RWPE2 (cell line): ENCODE results near the gene MCOLN3.

Experiments used
- ATAC-seq: fragments of 200-7000 bp; cut with Tn5 transposase; 3 replicates; pipeline ENCODE4 v1.9.1; 2021; ENCODE audit warnings: low read depth
- DNase-seq: peaks from one replicate; pipeline ENCODE4 v3.0.0-alpha.2; 2020; ENCODE audit warnings: low spot score
- H3K27ac ChIP-seq: fragments of 450-650 bp; 2 replicates; pipeline ENCODE4 v1.5.1; 2017; ENCODE audit warnings: mild to moderate bottlenecking; ENCODE audit not compliant: poor library complexity, severe bottlenecking
- H3K27me3 ChIP-seq: fragments of 250-450 bp; sonication (Bioruptor Pico); 2 replicates; pipeline ENCODE4 v1.5.1; 2021; ENCODE audit warnings: mild to moderate bottlenecking, moderate library complexity; ENCODE audit not compliant: insufficient read depth, poor library complexity, severe bottlenecking
- H3K36me3 ChIP-seq: fragments of 250-450 bp; sonication (Bioruptor Pico); 2 replicates; pipeline ENCODE4 v1.5.1; 2020; ENCODE audit warnings: low read depth, mild to moderate bottlenecking, moderate library complexity
- H3K4me1 ChIP-seq: fragments of 250-450 bp; sonication (Bioruptor Pico); 2 replicates; pipeline ENCODE4 v1.5.1; 2021; ENCODE audit warnings: mild to moderate bottlenecking, moderate library complexity; ENCODE audit not compliant: insufficient read depth, poor library complexity, severe bottlenecking
- H3K4me3 ChIP-seq: fragments of 250-450 bp; sonication (Bioruptor Pico); 2 replicates; pipeline ENCODE4 v1.5.1; 2021; ENCODE audit warnings: mild to moderate bottlenecking, moderate library complexity; ENCODE audit not compliant: severe bottlenecking
- H3K9me3 ChIP-seq: fragments of 250-450 bp; sonication (Bioruptor Pico); 2 replicates; pipeline ENCODE4 v1.5.1; 2021; ENCODE audit warnings: mild to moderate bottlenecking, moderate library complexity; ENCODE audit not compliant: severe bottlenecking
- TF ChIP-seq, protein P1 (sequence below): fragments of 450-650 bp; IDR thresholded peaks from one replicate; pipeline ENCODE4 v1.5.1; 2017; ENCODE audit warnings: mild to moderate bottlenecking, moderate library complexity; ENCODE audit not compliant: poor library complexity, severe bottlenecking

MCOLN3 gene

DNA sequence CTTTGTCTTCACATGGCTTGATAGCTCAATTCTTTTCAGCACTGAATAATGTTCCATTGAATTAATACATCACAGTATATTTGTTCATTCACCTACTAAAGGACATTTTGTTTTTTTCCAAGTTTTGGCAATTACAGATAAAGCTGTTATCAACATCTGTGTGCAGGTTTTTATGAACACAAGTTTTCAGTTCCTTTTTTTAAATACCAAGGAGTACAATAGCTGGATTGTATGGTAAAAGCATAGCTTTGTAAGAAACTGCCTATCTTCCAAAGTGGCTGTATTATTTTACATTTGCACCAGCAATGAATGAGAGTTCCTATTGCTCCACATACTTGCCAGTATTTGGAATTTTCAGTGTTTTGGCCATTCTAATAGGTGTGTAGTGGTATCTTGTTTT lies 46.6 kb downstream of the MCOLN3 start:
- Histone ChIP-seq H3K27ac (no peak overlapping the region), H3K9me3 (no peaks in the 10 kb centered on the region), H3K4me3 (no peak overlapping the region), H3K36me3 (no peaks in the 10 kb centered on the region), H3K4me1 (no peaks in the 10 kb centered on the region), H3K27me3 (peaks cover 42% of the 10 kb centered on the region)
- DNase-seq = no peak
- no peak for ATAC-seq
- TF ChIP-seq, protein P1, sequence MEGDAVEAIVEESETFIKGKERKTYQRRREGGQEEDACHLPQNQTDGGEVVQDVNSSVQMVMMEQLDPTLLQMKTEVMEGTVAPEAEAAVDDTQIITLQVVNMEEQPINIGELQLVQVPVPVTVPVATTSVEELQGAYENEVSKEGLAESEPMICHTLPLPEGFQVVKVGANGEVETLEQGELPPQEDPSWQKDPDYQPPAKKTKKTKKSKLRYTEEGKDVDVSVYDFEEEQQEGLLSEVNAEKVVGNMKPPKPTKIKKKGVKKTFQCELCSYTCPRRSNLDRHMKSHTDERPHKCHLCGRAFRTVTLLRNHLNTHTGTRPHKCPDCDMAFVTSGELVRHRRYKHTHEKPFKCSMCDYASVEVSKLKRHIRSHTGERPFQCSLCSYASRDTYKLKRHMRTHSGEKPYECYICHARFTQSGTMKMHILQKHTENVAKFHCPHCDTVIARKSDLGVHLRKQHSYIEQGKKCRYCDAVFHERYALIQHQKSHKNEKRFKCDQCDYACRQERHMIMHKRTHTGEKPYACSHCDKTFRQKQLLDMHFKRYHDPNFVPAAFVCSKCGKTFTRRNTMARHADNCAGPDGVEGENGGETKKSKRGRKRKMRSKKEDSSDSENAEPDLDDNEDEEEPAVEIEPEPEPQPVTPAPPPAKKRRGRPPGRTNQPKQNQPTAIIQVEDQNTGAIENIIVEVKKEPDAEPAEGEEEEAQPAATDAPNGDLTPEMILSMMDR = no peak

DNA sequence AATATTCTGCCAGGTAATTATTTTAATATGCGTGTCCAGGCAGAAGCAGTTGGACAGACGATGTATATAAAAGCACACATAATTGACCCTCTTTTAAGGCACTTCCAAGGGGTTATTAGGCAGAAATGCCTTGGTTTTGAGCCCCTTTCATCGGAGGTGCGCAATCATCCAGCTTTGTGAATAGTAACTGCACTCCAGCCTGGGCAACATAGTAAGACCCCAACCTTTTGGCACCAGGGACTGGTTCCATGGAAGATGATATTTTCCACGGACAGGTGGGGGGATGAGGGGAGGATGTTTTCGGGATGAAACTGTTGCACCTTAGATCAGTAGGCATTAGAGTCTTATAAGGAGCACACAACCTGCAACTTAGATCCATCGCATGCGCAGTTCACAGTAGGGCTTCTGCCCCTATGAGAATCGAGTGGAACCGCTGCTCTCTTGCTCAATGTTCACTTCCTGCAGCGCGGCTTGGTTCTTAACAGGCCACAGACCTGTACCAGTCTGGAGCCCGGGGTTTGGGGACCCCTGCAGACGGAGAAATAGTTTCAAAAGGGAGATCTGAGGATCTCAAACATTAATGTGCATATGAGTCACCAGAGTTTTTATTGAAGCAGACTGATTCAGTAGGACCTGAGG lies 49.5 kb downstream of the MCOLN3 start:
- peaks cover 42% of the 10 kb centered on the region for H3K27me3 ChIP-seq
- no peak for ATAC-seq
- no peaks in the 10 kb centered on the region for H3K4me1 ChIP-seq
- no peaks in the 10 kb centered on the region for H3K36me3 ChIP-seq
- TF ChIP-seq, protein P1 = no peak
- no peak for DNase-seq
- no peaks in the 10 kb centered on the region for H3K9me3 ChIP-seq
- H3K4me3 ChIP-seq = no peak overlapping the region
- no peak overlapping the region for H3K27ac ChIP-seq

- TF ChIP-seq, protein P1 = no peak
- Histone ChIP-seq H3K27me3 (peaks cover 42% of the 10 kb centered on the region), H3K9me3 (no peaks in the 10 kb centered on the region), H3K36me3 (no peaks in the 10 kb centered on the region), H3K4me1 (no peaks in the 10 kb centered on the region), H3K27ac (no peak overlapping the region), H3K4me3 (peak overlapping the region; percentile 34)
- DNase-seq = no peak
- ATAC-seq = peak; percentile 47
Measured at GRCh38 chr1:84997667-84998600, 50.4 kb downstream of the MCOLN3 start.

DNA sequence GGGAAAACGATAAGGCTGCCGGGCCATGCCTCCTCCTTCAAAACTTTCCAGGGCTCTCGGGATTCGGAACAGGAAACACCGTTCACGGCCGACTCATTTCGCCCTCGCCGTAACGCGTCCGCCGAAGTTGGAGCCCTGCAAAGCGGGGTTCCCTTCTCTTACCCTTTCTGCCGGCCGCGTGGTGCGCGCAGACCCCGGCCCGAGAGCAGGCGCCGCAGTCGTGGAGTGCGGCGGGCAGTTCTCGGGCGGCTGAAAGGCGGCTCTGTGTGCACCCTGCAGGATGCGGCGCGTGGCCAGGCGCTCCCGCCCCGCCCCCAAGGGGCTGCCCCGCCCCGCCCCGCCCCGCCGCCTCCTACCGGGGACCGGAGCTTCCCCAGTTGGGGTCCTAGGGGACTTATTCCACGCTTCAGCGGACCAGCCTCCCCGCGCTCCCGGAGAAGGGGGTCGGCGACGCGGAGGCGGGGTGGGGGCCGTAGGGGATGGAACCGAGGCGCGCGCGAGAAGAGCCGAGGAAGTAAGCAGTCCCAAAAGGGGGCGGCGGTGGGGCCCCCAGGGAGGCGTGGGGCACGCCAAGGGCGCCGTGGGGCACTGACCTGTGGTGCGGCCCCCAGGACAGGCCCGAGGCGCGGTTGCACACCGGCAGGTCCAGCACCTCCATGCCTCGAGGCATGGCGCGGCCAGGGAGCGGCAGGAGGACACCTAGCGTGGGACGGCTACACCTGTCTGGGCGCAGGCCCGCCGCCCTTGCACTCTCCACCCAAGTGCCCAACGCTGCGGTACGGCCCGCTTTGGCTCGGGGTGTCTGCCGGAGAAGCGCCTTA lies 51.2 kb downstream of the MCOLN3 start, which contains the start of gene MCOLN2:
Gene MCOLN2, minus strand, starts transcription at position 268 of the 821 bp plus-strand sequence. Its CDS starts 241 bp downstream, at position 27.
- Histone ChIP-seq H3K27me3 (peaks cover 39% of the 10 kb centered on the region), H3K4me3 (peak within 1 kb of the TSS; percentile 34), H3K36me3 (no peaks in the 10 kb centered on the region), H3K9me3 (no peaks in the 10 kb centered on the region), H3K4me1 (no peaks in the 10 kb centered on the region), H3K27ac (no peak within 1 kb of the TSS)
- TF ChIP-seq, protein P1 = peak; percentile 9
- ATAC-seq (peak; percentile 81), DNase-seq (no peak)
